ENCODE measurements around the gene ATP6V1F.
A peak's percentile ranks its signal among the peaks of the same experiment; 100 is the strongest.

The ATP6V1F gene

GRCh38 chr7:128830231-128831177 is 32.2 kb upstream of the ATP6V1F start, which contains the start of gene FLNC:
FLNC (plus strand) TSS chr7:128830406; CDS start chr7:128830638, 232 bp downstream.
- H3K4me3 ChIP-seq (ENCODE audit: low read depth, low read length, poor library complexity, severe bottlenecking) = no peak within 1 kb of the TSS

GRCh38 chr7:128831178-128831993 is 31.3 kb upstream of the ATP6V1F start:
- Histone ChIP-seq H3K79me2 (ENCODE audit: insufficient read depth, low read length) (no peaks in the 10 kb centered on the region), H4K20me1 (ENCODE audit: insufficient read depth, low read length) (no peaks in the 10 kb centered on the region), H3K4me2 (ENCODE audit: low read length) (no peak overlapping the region), H3K36me3 (ENCODE audit: insufficient read depth, low read length) (no peaks in the 10 kb centered on the region), H3K9me2 (ENCODE audit: low read depth, low read length) (no peaks in the 10 kb centered on the region), H3F3A (ENCODE audit: insufficient read depth, low read length) (no peaks in the 10 kb centered on the region), H3K27me3 (ENCODE audit: insufficient read depth, low read length) (peaks cover 24% of the 10 kb centered on the region), H3K4me3 (ENCODE audit: low read depth, low read length, poor library complexity, severe bottlenecking) (no peak overlapping the region), H2AFZ (ENCODE audit: low read length) (no peak overlapping the region), H3K9ac (ENCODE audit: low read length) (no peak overlapping the region), H3K27ac (ENCODE audit: low read depth, low read length, poor library complexity, severe bottlenecking) (no peak overlapping the region), H3K9me3 (ENCODE audit: low read length) (no peaks in the 10 kb centered on the region), H3K4me1 (ENCODE audit: insufficient read depth, low read length, severe bottlenecking) (no peaks in the 10 kb centered on the region)
- TF ChIP-seq EZH2 (IDR thresholded peaks at IDR 0.05; ENCODE audit: borderline replicate concordance, low read length) (no peak), CTCF (IDR thresholded peaks at IDR 0.05; ENCODE audit: low read length) (no peak)

More at GRCh38 chr7:128830231-128831177, 32.2 kb upstream of the ATP6V1F start, which contains the start of gene FLNC:
- Histone ChIP-seq H3K27ac (ENCODE audit: low read depth, low read length, poor library complexity, severe bottlenecking) (no peak within 1 kb of the TSS), H3K9me2 (ENCODE audit: low read depth, low read length) (no peaks in the 10 kb centered on the region), H2AFZ (ENCODE audit: low read length) (no peak within 1 kb of the TSS), H3F3A (ENCODE audit: insufficient read depth, low read length) (no peaks in the 10 kb centered on the region), H3K79me2 (ENCODE audit: insufficient read depth, low read length) (no peaks in the 10 kb centered on the region), H3K4me1 (ENCODE audit: insufficient read depth, low read length, severe bottlenecking) (no peaks in the 10 kb centered on the region), H3K36me3 (ENCODE audit: insufficient read depth, low read length) (no peaks in the 10 kb centered on the region), H3K9me3 (ENCODE audit: low read length) (no peaks in the 10 kb centered on the region), H3K9ac (ENCODE audit: low read length) (no peak within 1 kb of the TSS), H3K27me3 (ENCODE audit: insufficient read depth, low read length) (peaks cover 25% of the 10 kb centered on the region), H3K4me2 (ENCODE audit: low read length) (peak within 1 kb of the TSS; percentile 13; the same call in 1 of the 2 replicates), H4K20me1 (ENCODE audit: insufficient read depth, low read length) (no peaks in the 10 kb centered on the region)
- TF ChIP-seq EZH2 (IDR thresholded peaks at IDR 0.05; ENCODE audit: borderline replicate concordance, low read length) (peak; percentile 29; the same call in 1 of the 2 replicates), CTCF (IDR thresholded peaks at IDR 0.05; ENCODE audit: low read length) (no peak)

DNA sequence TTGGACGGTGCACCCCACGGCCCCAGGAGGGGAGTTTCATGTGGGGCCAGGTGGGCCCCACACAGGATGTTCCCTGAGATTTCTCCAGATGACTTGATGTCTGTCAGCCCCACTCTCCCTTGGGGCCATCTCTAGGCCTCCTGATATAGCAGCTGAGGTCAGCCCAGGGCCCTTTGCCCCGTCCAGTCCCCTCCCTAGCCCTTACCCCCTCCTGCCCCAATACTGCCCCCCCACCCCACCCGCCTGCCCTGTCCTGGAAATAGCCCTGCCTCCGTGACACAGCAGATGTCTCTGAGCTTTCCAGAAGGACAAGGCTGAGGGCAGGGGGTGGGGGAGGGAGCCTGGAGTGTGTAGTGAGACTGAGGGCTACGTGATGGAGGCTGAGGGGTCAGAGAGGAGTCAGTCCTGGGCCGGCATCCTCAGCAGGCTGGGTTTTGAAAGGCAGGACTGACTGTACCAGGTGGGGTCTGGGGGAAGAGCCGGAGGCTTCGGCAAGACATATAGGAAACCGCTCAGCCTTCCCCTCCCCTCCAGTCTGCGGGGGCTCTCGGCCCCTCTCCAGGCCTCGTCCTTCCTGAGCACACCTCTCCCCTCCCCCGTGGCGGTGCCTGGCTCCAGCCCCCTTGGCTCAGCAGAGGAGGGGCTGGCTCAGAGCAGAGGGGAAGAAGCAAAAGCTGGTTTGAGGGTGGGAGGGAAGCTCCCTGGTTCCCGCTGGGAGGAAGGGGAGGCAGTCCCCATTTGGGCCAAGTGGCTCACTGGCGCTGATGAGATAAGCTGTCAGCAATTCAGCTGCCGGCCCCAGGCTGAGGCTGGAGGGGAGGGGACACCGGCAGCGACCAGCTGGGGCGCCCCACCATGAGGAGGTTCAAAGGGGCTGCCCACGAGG is 30.4 kb upstream of the ATP6V1F start:
- Histone ChIP-seq H3K79me2 (ENCODE audit: insufficient read depth, low read length) (no peaks in the 10 kb centered on the region), H3K9ac (ENCODE audit: low read length) (no peak overlapping the region), H3K4me1 (ENCODE audit: insufficient read depth, low read length, severe bottlenecking) (no peaks in the 10 kb centered on the region), H3K27ac (ENCODE audit: low read depth, low read length, poor library complexity, severe bottlenecking) (no peak overlapping the region), H4K20me1 (ENCODE audit: insufficient read depth, low read length) (no peaks in the 10 kb centered on the region), H3F3A (ENCODE audit: insufficient read depth, low read length) (no peaks in the 10 kb centered on the region), H3K9me2 (ENCODE audit: low read depth, low read length) (no peaks in the 10 kb centered on the region), H3K36me3 (ENCODE audit: insufficient read depth, low read length) (no peaks in the 10 kb centered on the region), H3K9me3 (ENCODE audit: low read length) (no peaks in the 10 kb centered on the region), H2AFZ (ENCODE audit: low read length) (no peak overlapping the region), H3K27me3 (ENCODE audit: insufficient read depth, low read length) (peaks cover 21% of the 10 kb centered on the region), H3K4me2 (ENCODE audit: low read length) (no peak overlapping the region), H3K4me3 (ENCODE audit: low read depth, low read length, poor library complexity, severe bottlenecking) (no peak overlapping the region)
- TF ChIP-seq EZH2 (IDR thresholded peaks at IDR 0.05; ENCODE audit: borderline replicate concordance, low read length) (no peak), CTCF (IDR thresholded peaks at IDR 0.05; ENCODE audit: low read length) (no peak)

Data from OCI-LY1 (cell line).